Neural crest cell (in vitro differentiated cells): Measurements from ENCODE around the gene USP7. TPM values are rescaled to one million over a fixed set of nuclear protein-coding genes. Genes with fewer than 3 reads are reported as not detected.

ENCODE experiments used
- DNase-seq: peaks from one replicate; pipeline ENCODE4 v3.0.0; 2021; ENCODE audit warnings: low read depth, mixed read lengths, low spot score
- H3K27ac Mint-ChIP-seq: one replicate; pipeline ENCODE4 v1.8.0; 2021; ENCODE audit warnings: mild to moderate bottlenecking, mixed read lengths; ENCODE audit not compliant: unreplicated experiment
- H3K27me3 Mint-ChIP-seq: 2 replicates; pipeline ENCODE4 v1.8.0; 2021; ENCODE audit warnings: low read depth, mild to moderate bottlenecking, mixed read lengths
- H3K36me3 Mint-ChIP-seq: 2 replicates; pipeline ENCODE4 v1.8.0; 2021; ENCODE audit warnings: low read depth, mild to moderate bottlenecking, mixed read lengths
- H3K4me1 Mint-ChIP-seq: 2 replicates; pipeline ENCODE4 v1.8.0; 2021; ENCODE audit warnings: mixed read lengths
- H3K4me3 Mint-ChIP-seq: one replicate; pipeline ENCODE4 v1.8.0; 2021; ENCODE audit warnings: mild to moderate bottlenecking, mixed read lengths
- H3K9me3 Mint-ChIP-seq: 2 replicates; pipeline ENCODE4 v1.8.0; 2021; ENCODE audit warnings: mixed read lengths
- total RNA-seq: library from RNA; stranded (reverse); gene quantifications from 2 replicates; pipeline ENCODE4 v1.2.1, GENCODE V29; 2021
- TF ChIP-seq, protein P1 (sequence below): fragments of 200-600 bp; sonication (generic); conservative IDR thresholded peaks from 2 replicates; pipeline ENCODE4 v1.5.0; 2021; ENCODE audit warnings: antibody characterized with exemption, mild to moderate bottlenecking

The USP7 gene
- total RNA-seq, 1 donor from 2014 or later: 162 TPM

DNA sequence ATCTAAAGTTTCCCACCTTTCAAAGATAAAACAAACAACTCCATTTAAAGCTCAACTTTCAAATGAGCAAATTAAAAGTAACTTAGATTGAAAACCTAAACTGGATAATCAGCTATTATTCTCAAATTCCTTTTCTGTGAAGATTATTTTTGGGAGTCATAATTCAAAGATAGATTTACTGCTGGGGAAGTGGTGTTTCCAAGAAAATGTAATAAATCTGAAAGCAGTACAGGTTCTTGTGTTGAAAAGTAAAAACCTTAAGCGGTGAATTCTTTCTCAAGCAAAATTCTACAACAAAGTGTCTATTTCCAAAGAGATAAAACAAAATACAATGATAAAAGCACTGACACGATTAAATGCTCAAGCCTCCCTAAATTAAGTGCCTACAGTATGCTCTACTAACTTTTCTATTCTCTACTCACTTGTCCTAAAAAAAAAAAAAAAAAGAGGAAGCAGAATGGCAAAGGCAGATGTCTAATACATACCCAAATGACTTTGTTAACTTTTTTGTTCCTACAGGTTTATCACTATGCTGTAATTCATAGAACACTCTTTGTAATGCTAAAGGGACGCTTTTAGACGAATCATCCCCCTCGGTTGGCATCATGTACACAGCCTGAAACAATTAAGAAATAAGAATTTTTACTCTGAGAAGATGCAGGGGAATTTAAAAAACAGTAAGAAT lies 47.0 kb downstream of the USP7 start:
- H3K4me3 Mint-ChIP-seq: no peak overlapping the region
- no peaks in the 10 kb centered on the region for H3K9me3 Mint-ChIP-seq
- no peak overlapping the region for H3K27ac Mint-ChIP-seq
- H3K4me1 Mint-ChIP-seq: peaks cover 16% of the 10 kb centered on the region
- no peaks in the 10 kb centered on the region for H3K27me3 Mint-ChIP-seq
- H3K36me3 Mint-ChIP-seq: peaks cover 28% of the 10 kb centered on the region
- TF ChIP-seq, protein P1, sequence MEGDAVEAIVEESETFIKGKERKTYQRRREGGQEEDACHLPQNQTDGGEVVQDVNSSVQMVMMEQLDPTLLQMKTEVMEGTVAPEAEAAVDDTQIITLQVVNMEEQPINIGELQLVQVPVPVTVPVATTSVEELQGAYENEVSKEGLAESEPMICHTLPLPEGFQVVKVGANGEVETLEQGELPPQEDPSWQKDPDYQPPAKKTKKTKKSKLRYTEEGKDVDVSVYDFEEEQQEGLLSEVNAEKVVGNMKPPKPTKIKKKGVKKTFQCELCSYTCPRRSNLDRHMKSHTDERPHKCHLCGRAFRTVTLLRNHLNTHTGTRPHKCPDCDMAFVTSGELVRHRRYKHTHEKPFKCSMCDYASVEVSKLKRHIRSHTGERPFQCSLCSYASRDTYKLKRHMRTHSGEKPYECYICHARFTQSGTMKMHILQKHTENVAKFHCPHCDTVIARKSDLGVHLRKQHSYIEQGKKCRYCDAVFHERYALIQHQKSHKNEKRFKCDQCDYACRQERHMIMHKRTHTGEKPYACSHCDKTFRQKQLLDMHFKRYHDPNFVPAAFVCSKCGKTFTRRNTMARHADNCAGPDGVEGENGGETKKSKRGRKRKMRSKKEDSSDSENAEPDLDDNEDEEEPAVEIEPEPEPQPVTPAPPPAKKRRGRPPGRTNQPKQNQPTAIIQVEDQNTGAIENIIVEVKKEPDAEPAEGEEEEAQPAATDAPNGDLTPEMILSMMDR: no peak
- DNase-seq: no peak

DNA sequence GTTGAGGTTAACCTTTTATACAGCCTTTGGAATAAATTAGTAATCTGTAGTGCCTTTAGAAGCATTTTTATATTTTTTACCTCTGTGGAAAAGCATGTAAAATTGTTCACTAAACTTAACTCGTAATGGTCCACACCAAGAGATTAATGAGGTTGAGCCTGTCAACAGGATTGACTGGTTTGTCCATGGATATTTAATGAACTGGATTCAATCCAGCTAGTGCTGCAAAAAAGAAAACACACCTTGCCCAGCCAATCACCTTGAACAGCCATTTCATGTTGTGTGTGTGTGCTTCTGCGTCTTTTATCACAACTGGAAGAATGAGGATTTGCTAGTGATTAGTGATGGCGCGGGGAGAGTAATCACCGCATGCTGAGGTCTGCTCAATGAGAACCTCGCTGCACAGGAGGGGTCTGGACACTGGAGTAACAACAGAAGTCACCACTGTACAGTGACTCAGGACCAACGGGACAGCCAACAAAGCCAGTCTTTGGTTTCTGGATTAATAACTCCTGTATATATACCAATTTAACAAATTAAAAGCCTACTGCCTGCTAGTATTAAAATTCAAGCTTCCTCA lies 47.9 kb downstream of the USP7 start:
- peaks cover 31% of the 10 kb centered on the region for H3K36me3 Mint-ChIP-seq
- no peaks in the 10 kb centered on the region for H3K27me3 Mint-ChIP-seq
- H3K9me3 Mint-ChIP-seq: no peaks in the 10 kb centered on the region
- TF ChIP-seq, protein P1: no peak
- H3K27ac Mint-ChIP-seq: no peak overlapping the region
- no peak for DNase-seq
- no peak overlapping the region for H3K4me3 Mint-ChIP-seq
- H3K4me1 Mint-ChIP-seq: peaks cover 10% of the 10 kb centered on the region

DNA sequence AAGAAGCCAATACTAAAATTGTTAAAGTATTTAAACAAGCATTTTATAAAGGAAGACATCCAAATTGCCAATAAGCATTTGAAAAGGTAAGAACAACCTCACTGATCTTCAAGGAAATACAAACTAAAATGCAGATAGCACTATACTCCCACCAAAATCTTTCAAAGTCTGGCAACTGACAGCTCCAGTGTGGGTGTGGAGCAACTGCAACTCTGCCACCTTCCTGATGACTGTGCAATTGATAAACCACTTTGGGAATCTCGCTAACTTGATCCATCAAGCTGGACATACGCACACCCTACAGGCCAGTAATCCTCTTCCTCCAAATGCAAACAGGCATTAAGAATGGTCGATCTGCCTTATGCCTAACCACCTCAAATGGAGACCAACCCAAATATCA lies 49.6 kb downstream of the USP7 start:
- DNase-seq: no peak
- Mint-ChIP-seq H3K4me1 (no peaks in the 10 kb centered on the region), H3K9me3 (no peaks in the 10 kb centered on the region), H3K36me3 (peaks cover 23% of the 10 kb centered on the region), H3K27me3 (no peaks in the 10 kb centered on the region), H3K4me3 (no peak overlapping the region), H3K27ac (no peak overlapping the region)
- TF ChIP-seq, protein P1: no peak

DNA sequence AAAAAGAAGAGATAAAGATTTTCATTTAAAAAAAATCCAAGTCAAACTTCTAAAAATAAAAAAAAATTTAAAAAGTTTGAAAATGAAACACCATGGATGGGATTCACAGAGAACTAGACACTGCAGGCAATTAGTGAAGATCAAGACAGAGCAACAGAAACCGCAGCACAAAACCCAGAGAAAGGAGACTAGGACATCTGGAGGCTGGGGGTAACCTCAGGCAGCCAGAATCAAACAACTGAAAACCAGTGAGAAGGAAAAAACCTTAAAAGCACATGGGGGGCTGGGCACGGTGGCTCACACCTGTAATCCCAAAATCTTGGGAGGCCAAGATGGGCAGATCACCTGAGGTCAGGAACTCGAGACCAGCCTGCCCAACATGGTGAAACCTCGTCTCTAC lies 50.9 kb downstream of the USP7 start:
- Mint-ChIP-seq H3K4me3 (no peak overlapping the region), H3K9me3 (no peaks in the 10 kb centered on the region), H3K36me3 (peaks cover 20% of the 10 kb centered on the region), H3K4me1 (no peaks in the 10 kb centered on the region), H3K27ac (no peak overlapping the region), H3K27me3 (no peaks in the 10 kb centered on the region)
- TF ChIP-seq, protein P1: no peak
- DNase-seq: no peak

DNA sequence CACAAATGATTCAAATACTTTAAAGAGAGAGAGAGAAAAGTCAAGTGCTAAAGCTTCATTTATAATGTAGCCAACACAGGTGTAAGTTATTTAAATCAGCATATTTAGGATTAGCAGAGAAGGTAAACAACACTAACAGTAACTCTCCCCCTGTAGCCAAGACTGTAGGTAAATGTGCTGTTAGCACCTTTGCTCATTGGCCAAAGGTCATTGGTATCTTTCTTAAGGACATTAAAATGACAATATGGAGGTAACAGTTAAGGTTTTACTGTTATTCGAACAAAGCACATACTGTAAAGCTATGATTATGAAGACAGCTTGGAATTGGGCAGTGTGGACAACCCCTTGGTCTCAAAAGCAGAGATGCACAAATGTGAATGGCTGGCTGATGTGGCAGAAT lies 52.9 kb downstream of the USP7 start:
- Mint-ChIP-seq H3K9me3 (no peaks in the 10 kb centered on the region), H3K4me3 (no peak overlapping the region)
- TF ChIP-seq, protein P1: no peak

More for the DNA sequence above, 52.9 kb downstream of the USP7 start:
- no peak overlapping the region for H3K27ac Mint-ChIP-seq
- peaks cover 22% of the 10 kb centered on the region for H3K36me3 Mint-ChIP-seq
- H3K27me3 Mint-ChIP-seq: no peaks in the 10 kb centered on the region
- DNase-seq: no peak
- no peaks in the 10 kb centered on the region for H3K4me1 Mint-ChIP-seq
